T-helper 17 cell (primary cell): ENCODE results near the gene LIN52. TPM values are rescaled to one million over a fixed set of nuclear protein-coding genes. Genes with fewer than 3 reads are reported as not detected.

Experiments used
- ATAC-seq: fragments of 150-1000 bp; cut with Tn5 transposase; 2 replicates; pipeline ENCODE4 v1.10.0; 2021; ENCODE audit warnings: mild to moderate bottlenecking, moderate library complexity
- DNase-seq, 3 donors: peaks; one replicate each; pipeline versions ENCODE4 v3.0.0 to v3.0.0-alpha.2; 2020 to 2021
- H3K9me3 ChIP-seq: one replicate; pipeline ENCODE4 v1.7.0; 2013; ENCODE audit warnings: low read length, mild to moderate bottlenecking; ENCODE audit not compliant: control insufficient read depth, poor library complexity, severe bottlenecking
- H3K27ac Mint-ChIP-seq: one replicate; pipeline ENCODE4 v1.8.0; 2022; ENCODE audit warnings: mild to moderate bottlenecking, moderate library complexity, mixed read lengths
- H3K27me3 Mint-ChIP-seq: one replicate; pipeline ENCODE4 v1.8.0; 2022; ENCODE audit warnings: mixed read lengths
- H3K36me3 Mint-ChIP-seq: one replicate; pipeline ENCODE4 v1.8.0; 2022; ENCODE audit warnings: low read depth, mixed read lengths
- H3K4me1 Mint-ChIP-seq: one replicate; pipeline ENCODE4 v1.8.0; 2022; ENCODE audit warnings: mild to moderate bottlenecking, mixed read lengths
- H3K4me3 Mint-ChIP-seq: one replicate; pipeline ENCODE4 v1.8.0; 2022; ENCODE audit warnings: mild to moderate bottlenecking, moderate library complexity, mixed read lengths
- total RNA-seq, 4 donors: library from RNA in 2 of 4; stranded (reverse) in 2 of 4; gene quantifications; one replicate each; pipeline ENCODE4 v1.2.3 and lab custom pipeline; 2022 to 2026

The LIN52 gene
- total RNA-seq, 2 donors from 2014 or later, result 7.6 to 10.5 TPM

DNA sequence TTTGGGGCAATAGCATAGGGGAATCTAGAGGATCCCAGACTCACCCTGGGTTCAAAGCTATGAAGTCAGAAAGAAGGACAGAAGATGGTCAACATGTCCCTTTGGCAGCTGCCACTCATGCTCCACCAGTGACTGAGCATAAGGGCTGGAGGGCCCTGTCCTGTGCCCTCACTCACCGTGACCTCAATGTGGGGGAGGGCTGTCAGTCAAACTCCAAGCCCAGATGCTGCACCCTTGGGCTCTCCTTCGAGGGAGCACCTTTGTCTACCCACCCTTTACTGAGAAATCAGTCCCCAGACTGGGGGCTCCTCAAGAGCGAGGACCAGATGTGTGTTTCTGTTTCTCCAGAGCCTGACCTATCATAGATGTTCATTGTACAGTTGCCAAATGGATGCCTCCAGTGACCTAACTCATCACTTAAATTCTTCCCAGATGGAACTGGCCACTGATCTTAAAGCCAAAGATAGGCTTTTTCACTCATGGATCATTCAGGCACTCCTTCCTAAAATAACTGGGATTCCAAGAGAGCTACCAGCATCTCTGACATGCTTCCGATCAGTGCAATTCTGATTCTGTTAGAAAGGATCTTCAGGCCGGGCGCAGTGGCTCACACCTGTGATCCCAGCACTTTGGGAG is 127.3 kb downstream of the LIN52 start:
- Mint-ChIP-seq H3K27me3 (peaks cover 14% of the 10 kb centered on the region), H3K36me3 (no peaks in the 10 kb centered on the region), H3K4me1 (no peaks in the 10 kb centered on the region), H3K4me3 (no peak overlapping the region), H3K27ac (no peak overlapping the region)
- ATAC-seq (no peak), DNase-seq (no peak)
- H3K9me3 ChIP-seq, result no peaks in the 10 kb centered on the region

DNA sequence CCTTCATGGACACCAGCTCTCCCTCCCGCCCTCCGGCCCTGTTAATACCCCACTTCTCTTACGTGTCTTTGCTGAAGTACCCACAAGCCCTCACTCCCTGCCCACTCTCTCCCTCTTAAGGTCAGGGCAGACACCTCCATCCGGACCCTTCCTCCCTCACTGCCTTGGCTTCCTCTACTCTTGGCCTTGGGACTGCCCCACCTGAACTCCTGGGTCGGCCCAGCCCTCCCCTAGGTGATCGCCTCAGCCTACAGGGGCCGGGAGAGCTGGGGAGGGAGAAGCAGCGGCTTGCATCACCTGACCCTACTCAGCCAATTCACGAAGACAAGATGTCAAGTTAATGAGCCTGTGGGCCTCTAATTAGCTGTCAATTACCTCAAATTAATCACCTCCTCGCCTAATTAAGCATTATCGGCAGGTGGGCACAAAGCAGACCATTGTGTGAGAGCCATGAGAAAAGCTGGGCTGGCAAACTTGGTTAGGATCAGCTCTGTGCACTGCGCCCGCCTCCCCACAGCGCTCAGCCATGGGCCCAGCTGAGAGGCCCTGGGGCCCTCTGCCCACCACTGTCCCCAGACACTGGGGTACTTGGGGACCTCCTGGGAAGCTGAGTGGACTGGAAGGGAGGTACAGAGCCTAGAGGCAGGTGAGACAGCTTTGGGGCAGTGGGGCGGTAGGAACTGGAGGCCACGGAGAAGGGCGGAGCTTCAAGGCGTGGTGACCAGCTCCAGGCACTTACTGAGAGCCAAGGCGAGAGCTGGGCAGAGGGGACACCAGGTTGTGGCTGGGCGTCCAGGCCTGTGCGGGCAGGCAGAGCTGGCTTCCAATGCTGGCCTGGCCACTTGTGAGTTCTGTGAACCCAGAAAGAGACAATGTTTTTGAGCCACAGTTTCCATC is 129.4 kb downstream of the LIN52 start:
- DNase-seq (no peak), ATAC-seq (no peak)
- Mint-ChIP-seq H3K36me3 (no peaks in the 10 kb centered on the region), H3K27ac (no peak overlapping the region), H3K4me3 (no peak overlapping the region), H3K4me1 (no peaks in the 10 kb centered on the region), H3K27me3 (peaks cover 15% of the 10 kb centered on the region)
- H3K9me3 ChIP-seq, result no peaks in the 10 kb centered on the region

DNA sequence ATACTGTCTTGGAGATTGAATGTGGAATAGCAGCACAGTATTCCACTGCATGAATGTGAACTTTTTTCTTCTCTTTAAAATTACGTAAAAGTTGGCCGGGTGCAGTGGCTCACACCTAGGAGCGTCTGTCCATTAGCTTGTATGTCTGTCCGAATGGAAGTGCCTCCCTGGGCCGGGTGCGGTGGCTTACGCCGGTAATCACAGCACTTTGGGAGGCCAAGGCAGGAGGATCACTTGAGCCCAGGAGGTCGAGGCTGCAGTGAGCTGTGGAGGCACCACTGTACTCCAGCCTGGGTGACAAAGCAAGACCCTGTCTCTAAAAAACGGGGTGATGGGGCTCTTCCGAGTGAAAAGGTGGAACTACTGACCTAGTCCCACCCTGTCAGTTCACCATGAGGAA is 131.9 kb downstream of the LIN52 start:
- ATAC-seq (no peak), DNase-seq (no peak)
- Mint-ChIP-seq H3K4me1 (no peaks in the 10 kb centered on the region), H3K4me3 (no peak overlapping the region), H3K36me3 (no peaks in the 10 kb centered on the region), H3K27ac (no peak overlapping the region), H3K27me3 (peaks cover 23% of the 10 kb centered on the region)
- H3K9me3 ChIP-seq, result no peaks in the 10 kb centered on the region

DNA sequence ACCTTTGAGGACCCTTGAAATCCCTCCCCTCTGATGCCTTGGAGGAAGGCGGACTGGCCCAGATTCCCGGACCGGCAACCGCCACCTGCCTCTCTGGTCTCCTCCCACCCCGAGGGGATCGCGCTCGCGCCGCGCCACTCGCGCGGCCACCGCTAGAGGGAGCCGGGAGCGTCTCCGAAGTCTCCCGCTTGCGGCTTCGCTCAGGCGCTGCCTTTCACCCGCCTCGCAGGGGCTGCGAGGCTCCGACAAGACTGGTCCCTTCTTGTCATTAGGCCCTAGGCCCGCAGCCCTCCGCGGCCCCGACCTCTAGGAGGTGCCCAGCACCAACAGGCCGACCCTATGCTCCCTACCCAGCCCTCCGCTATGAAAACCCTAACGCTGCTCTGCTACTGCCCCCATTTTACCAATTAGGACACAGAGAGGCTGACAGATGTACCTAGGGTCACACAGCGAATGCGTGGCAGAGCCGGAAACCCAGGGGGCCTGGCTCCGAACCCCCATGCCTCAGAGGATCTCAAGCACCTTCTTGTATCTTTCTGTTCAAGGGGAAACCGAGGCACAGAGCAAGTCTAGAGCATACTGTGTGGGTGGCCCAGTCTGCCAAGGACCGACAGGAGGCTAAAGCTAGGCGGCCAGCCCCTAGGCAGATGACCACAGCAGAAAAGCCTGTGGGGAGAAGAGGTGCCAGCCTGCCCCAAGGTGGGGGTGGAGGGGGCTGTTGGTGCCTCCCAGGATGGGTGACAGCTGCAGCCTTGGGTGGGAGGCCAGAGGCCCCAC is 133.1 kb downstream of the LIN52 start:
- Mint-ChIP-seq H3K27ac (no peak overlapping the region), H3K27me3 (peaks cover 30% of the 10 kb centered on the region), H3K4me3 (peak overlapping the region; percentile 15), H3K4me1 (no peaks in the 10 kb centered on the region), H3K36me3 (no peaks in the 10 kb centered on the region)
- H3K9me3 ChIP-seq, result no peaks in the 10 kb centered on the region
- peak; percentile 95 for ATAC-seq
- DNase-seq, result peak; percentile 46 to 70 (median 52)

DNA sequence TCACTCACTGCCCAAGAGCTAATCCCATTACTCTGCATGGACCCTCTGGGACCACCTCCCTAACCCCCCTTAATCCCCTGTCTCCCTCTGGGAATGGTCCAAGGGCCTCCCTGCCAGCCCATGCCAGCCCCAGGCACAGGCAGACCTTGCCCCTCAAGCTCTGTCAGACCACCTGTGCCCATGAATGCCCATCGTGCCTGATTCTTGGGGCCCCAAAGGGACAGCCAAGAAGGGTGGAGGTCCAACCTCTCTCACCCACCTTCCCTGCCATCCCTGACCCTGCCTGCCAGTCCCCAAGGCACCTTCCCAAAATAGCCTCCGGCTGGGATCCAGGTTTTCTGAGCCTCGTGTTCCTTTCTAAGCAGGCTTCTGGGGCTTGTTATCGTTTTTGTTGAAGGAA is 133.7 kb downstream of the LIN52 start:
- no peaks in the 10 kb centered on the region for H3K36me3 Mint-ChIP-seq
- no peak overlapping the region for H3K27ac Mint-ChIP-seq
- ATAC-seq (no peak), DNase-seq (no peak)
- H3K4me1 Mint-ChIP-seq, result no peaks in the 10 kb centered on the region
- H3K9me3 ChIP-seq, result no peaks in the 10 kb centered on the region
- H3K4me3 Mint-ChIP-seq, result peak overlapping the region; percentile 39
- H3K27me3 Mint-ChIP-seq, result peaks cover 31% of the 10 kb centered on the region

DNA sequence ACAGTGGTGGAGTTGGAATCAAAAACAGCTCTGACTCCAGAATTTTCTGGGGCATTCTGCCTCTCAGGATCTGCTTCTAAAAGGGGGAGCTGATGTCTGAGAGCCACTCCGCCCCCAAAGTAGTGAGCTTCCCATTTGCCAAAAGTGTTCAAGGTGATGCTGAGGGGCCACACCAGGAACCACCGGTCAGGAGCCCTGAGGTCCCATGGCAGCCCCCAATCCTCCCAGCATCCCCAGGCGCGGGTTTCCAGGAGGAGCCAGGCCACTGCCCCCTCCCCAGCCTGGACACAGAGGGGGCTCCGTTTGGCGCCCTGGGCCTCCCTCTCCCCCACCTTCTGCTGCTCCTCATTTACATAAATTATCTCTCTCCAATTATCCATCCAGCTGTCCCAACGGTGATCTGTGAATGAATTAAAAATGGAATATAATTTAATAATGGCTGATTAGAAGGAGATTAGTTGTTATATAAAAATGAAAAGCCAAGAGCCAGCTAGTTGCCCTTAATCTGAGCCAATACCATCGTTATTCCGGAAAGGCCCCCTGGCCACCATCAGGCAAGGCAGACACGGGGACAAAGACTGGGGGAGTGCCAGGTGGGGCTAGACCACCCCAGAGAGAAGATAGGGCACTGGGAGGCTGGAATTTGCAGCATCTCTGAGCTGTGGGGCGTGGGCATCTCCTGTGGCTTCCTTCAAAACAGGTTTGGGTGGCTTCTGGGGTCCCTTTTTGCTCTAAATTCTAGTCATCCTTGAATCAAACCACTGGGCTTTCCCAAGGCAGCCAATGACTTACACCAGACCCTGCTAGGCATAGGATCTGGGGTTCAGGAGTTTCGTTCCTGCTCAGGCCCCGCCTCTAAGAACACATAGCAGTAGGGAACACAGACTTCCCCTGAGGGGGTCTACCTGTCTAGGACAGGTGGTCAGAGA is 134.8 kb downstream of the LIN52 start:
- H3K27me3 Mint-ChIP-seq, result peaks cover 41% of the 10 kb centered on the region
- no peak for DNase-seq
- no peak for ATAC-seq
- no peak overlapping the region for H3K4me3 Mint-ChIP-seq
- H3K27ac Mint-ChIP-seq, result no peak overlapping the region
- H3K4me1 Mint-ChIP-seq, result no peaks in the 10 kb centered on the region
- no peaks in the 10 kb centered on the region for H3K9me3 ChIP-seq
- H3K36me3 Mint-ChIP-seq, result no peaks in the 10 kb centered on the region

DNA sequence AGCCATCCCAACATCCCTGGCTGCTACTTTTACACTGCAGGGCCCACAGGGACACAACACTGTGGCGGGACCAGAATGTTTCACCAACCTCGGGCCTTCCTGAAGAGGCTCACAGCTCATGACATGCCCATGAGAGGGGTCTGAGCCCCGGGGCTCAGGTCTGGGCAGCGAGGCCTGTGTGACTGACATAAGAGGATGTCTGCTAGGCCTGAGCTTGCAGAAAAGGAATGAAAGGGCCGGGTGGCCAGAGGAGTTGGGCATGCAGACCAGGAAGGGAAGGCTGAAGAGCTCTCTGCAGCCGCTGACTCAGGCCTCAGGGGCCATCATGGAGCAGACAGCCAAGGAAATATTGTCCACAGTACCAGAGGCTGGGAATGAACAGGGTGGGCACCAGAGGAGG is 136.2 kb downstream of the LIN52 start:
- Mint-ChIP-seq H3K27ac (no peak overlapping the region), H3K4me3 (no peak overlapping the region), H3K4me1 (no peaks in the 10 kb centered on the region), H3K36me3 (no peaks in the 10 kb centered on the region), H3K27me3 (peaks cover 46% of the 10 kb centered on the region)
- no peaks in the 10 kb centered on the region for H3K9me3 ChIP-seq
- ATAC-seq (no peak), DNase-seq (no peak)

DNA sequence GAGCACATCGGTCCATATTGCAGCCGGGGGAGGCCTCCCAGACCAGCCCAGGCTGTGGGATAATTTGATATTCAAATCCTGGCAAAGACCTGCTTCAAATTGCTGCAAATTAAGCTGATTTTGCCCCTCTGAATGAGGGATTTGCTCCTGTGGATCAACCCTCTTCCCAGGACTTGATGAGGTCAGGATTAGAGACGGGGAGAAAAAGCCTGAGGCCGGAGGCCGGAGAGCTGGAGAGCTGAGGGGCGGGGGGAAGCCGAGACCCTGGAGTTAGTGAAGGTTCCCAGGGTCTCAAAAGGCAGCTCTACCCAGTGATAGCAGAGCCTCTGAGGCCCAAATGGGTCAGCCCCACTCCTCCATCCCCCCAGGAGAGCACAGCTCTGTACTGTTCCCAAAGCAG is 137.0 kb downstream of the LIN52 start:
- no peak for DNase-seq
- H3K27me3 Mint-ChIP-seq, result peaks cover 46% of the 10 kb centered on the region
- H3K4me3 Mint-ChIP-seq, result no peak overlapping the region
- H3K4me1 Mint-ChIP-seq, result no peaks in the 10 kb centered on the region
- ATAC-seq, result no peak
- no peaks in the 10 kb centered on the region for H3K36me3 Mint-ChIP-seq
- no peak overlapping the region for H3K27ac Mint-ChIP-seq
- H3K9me3 ChIP-seq, result no peaks in the 10 kb centered on the region

DNA sequence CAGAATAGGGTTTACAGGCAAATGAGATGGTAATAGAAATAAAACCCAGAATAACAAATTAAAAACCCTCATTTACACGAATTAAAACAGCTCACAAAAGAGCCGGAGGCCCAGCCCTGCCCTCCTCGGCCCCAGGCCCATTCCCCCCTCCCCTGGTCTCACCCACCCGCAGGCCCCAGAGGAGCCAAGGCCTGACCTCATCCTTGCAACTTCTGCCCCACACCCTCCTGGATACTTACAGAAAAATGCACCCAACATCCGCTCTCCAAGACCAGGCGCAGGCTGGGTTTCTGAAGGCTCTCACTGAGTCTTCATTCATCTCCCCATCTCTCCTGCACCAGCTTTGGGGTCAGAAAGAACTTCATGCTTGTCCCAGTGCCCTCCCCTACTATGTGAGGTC is 138.3 kb downstream of the LIN52 start:
- Mint-ChIP-seq H3K27me3 (peaks cover 51% of the 10 kb centered on the region), H3K4me3 (no peak overlapping the region), H3K36me3 (no peaks in the 10 kb centered on the region), H3K4me1 (no peaks in the 10 kb centered on the region), H3K27ac (no peak overlapping the region)
- H3K9me3 ChIP-seq, result no peaks in the 10 kb centered on the region
- DNase-seq, result no peak
- no peak for ATAC-seq

DNA sequence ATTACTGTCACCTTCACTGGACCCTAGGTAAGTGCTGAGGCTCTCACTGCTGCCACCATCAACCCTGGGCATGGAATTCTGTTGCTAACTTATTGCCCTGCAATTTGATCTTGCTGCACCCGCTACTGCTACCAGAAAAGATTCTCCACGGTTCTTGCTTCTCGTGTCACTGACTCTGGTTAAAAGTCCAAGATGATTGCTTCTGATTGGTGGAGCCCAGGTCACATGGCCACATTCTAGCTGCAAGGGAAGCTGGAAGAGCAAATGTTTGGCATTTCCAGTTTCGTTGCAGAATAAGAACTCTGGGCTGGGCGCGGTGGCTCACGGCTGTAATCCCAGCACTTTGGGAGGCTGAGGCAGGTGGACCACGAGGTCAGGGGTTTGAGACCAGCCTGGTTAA is 147.0 kb downstream of the LIN52 start:
- Mint-ChIP-seq H3K4me3 (no peak overlapping the region), H3K27me3 (peaks cover 80% of the 10 kb centered on the region), H3K36me3 (peaks cover 4% of the 10 kb centered on the region), H3K27ac (no peak overlapping the region), H3K4me1 (no peaks in the 10 kb centered on the region)
- no peaks in the 10 kb centered on the region for H3K9me3 ChIP-seq
- ATAC-seq (no peak), DNase-seq (no peak)

DNA sequence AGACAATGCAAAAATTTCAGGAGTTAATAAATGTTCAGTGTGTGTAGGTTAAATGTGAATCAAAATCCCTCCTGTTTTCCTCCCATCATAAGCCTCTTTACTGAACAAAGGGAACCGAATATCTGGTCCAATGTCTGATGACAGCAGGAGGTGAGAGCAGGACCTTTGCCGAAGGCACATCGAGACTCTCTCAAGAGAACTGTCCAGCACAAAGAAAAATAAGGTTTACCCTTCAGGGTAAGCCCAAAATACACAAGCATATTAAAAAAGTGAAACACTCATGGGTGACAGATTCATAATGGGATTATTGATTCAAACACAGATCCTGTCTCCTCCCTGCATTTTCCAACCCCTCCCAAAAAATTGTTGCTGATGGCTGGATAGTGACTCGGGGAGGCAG is 150.3 kb downstream of the LIN52 start:
- Mint-ChIP-seq H3K27me3 (peaks cover 75% of the 10 kb centered on the region), H3K4me1 (no peaks in the 10 kb centered on the region), H3K27ac (no peak overlapping the region), H3K36me3 (peaks cover 4% of the 10 kb centered on the region), H3K4me3 (no peak overlapping the region)
- no peaks in the 10 kb centered on the region for H3K9me3 ChIP-seq
- ATAC-seq, result no peak
- no peak for DNase-seq

DNA sequence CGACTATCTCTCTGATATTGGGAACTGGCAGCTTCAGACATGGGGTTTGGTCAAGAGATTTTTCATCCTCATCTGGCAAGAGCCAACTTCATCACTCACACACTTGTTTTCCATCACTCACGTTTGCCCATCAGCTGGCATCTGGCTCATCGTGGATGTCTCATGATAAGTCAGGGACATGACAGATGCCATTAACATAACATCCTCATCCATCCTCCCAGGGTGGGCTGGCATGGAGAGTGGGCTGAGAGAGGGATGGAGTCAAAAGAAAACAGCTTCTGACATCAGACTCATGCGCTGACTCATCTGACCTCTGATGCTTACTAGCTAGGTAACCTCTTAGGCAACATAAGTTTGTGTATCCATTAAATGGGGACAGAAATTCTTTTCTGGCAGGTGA is 152.7 kb downstream of the LIN52 start:
- Mint-ChIP-seq H3K27ac (no peak overlapping the region), H3K36me3 (peaks cover 8% of the 10 kb centered on the region), H3K4me3 (no peak overlapping the region), H3K4me1 (peaks cover 12% of the 10 kb centered on the region), H3K27me3 (peaks cover 78% of the 10 kb centered on the region)
- ATAC-seq, result no peak
- H3K9me3 ChIP-seq, result no peaks in the 10 kb centered on the region
- no peak for DNase-seq
